Neural progenitor cell (in vitro differentiated cells): Measurements from ENCODE around the gene CIB4. TPM values are rescaled to one million over a fixed set of nuclear protein-coding genes. Genes with fewer than 3 reads are reported as not detected.

Experiments used
- DNase-seq: peaks from one replicate; pipeline ENCODE4 v3.0.0-alpha.2; 2016; ENCODE audit warnings: low spot score
- H2AFZ ChIP-seq: fragments of 200-600 bp; sonication (generic); replicated peaks from 2 replicates; pipeline ENCODE4 v1.6.1; 2016; ENCODE audit warnings: antibody characterized with exemption
- H3F3A ChIP-seq: fragments of 200-600 bp; sonication (generic); 2 replicates; pipeline ENCODE4 v1.6.1; 2016; ENCODE audit warnings: antibody characterized with exemption, low read depth
- H3K27ac ChIP-seq: fragments of 200-600 bp; sonication (generic); 2 replicates; pipeline ENCODE4 v1.5.1; 2016; ENCODE audit warnings: mild to moderate bottlenecking
- H3K27me3 ChIP-seq: fragments of 200-600 bp; sonication (generic); 2 replicates; pipeline ENCODE4 v1.6.1; 2016; ENCODE audit warnings: mild to moderate bottlenecking, moderate library complexity
- H3K36me3 ChIP-seq: fragments of 200-600 bp; sonication (generic); 2 replicates; pipeline ENCODE4 v1.5.1; 2016
- H3K4me1 ChIP-seq: fragments of 200-600 bp; sonication (generic); 2 replicates; pipeline ENCODE4 v1.6.1; 2016; ENCODE audit warnings: mixed run types
- H3K4me2 ChIP-seq: fragments of 200-600 bp; sonication (generic); 2 replicates; pipeline ENCODE4 v1.6.1; 2016
- H3K4me3 ChIP-seq: fragments of 200-600 bp; sonication (generic); 2 replicates; pipeline ENCODE4 v1.5.1; 2016
- H3K79me2 ChIP-seq: fragments of 200-600 bp; sonication (generic); 2 replicates; pipeline ENCODE4 v1.6.1; 2016; ENCODE audit warnings: low read depth
- H3K9ac ChIP-seq: fragments of 200-600 bp; sonication (generic); 2 replicates; pipeline ENCODE4 v1.6.1; 2016
- H3K9me3 ChIP-seq: fragments of 200-600 bp; sonication (generic); 2 replicates; pipeline ENCODE4 v1.5.1; 2016; ENCODE audit warnings: low read depth
- H4K20me1 ChIP-seq: fragments of 200-600 bp; sonication (generic); 2 replicates; pipeline ENCODE4 v1.6.1; 2016; ENCODE audit warnings: low read depth
- H3K27ac Mint-ChIP-seq: 3 replicates; pipeline ENCODE4 v1.8.0; 2021; ENCODE audit warnings: mixed read lengths
- H3K27me3 Mint-ChIP-seq: 2 replicates; pipeline ENCODE4 v1.8.0; 2022; ENCODE audit warnings: low read depth, mild to moderate bottlenecking, inconsistent platforms, moderate library complexity, mixed read lengths; ENCODE audit not compliant: insufficient read depth
- H3K36me3 Mint-ChIP-seq: 3 replicates; pipeline ENCODE4 v1.8.0; 2021; ENCODE audit warnings: mixed read lengths
- H3K4me1 Mint-ChIP-seq: 3 replicates; pipeline ENCODE4 v1.8.0; 2021; ENCODE audit warnings: mixed read lengths
- H3K4me3 Mint-ChIP-seq: 3 replicates; pipeline ENCODE4 v1.8.0; 2021; ENCODE audit warnings: mild to moderate bottlenecking, moderate library complexity, mixed read lengths
- H3K9me3 Mint-ChIP-seq: 3 replicates; pipeline ENCODE4 v1.8.0; 2020; ENCODE audit warnings: mixed read lengths
- EZH2 ChIP-seq: fragments of 200-600 bp; sonication (generic); IDR thresholded peaks from 2 replicates; pipeline ENCODE4 v1.6.1; 2017; ENCODE audit warnings: antibody characterized with exemption, mild to moderate bottlenecking, moderate library complexity
- EZH2phosphoT487 ChIP-seq: fragments of 200-600 bp; sonication (generic); IDR thresholded peaks from 2 replicates; pipeline ENCODE4 v1.6.1; 2017; ENCODE audit warnings: antibody characterized with exemption
- total RNA-seq: library from RNA; depleted of rRNA; stranded (reverse); fragments of >200 nt; gene quantifications from 2 replicates; pipeline ENCODE4 v1.2.3, GENCODE V29; 2015; ENCODE audit warnings: low replicate concordance
- TF ChIP-seq, protein P1 (sequence below): fragments of 200-600 bp; sonication (generic); IDR thresholded peaks from 2 replicates; pipeline ENCODE4 v1.5.1; 2017; ENCODE audit warnings: antibody characterized with exemption, mild to moderate bottlenecking

The CIB4 gene
- total RNA-seq, 1 donor from 2014 or later, result not detected

DNA sequence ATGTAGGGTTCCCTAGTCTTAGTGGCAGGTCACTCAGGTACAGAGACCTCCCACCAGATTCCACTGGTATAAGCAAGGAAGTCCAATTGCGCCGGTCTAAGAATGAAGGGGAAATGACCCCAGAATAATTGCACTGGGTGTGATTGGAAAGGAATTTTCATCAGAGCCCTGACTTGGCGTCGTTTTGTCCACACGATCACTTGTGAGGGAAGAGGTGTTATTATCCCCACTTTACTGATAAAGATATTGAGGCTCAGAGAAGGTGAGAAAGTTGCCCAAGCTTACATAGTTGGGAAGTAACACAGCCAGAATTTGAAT lies 61.5 kb downstream of the CIB4 start:
- Histone ChIP-seq H3K79me2 (no peaks in the 10 kb centered on the region), H2AFZ (no peak overlapping the region), H3K4me1 (no peaks in the 10 kb centered on the region), H3K27ac (no peak overlapping the region), H3K4me3 (no peak overlapping the region), H3K9me3 (no peaks in the 10 kb centered on the region), H3K27me3 (peaks cover 17% of the 10 kb centered on the region), H3K9ac (no peak overlapping the region), H4K20me1 (no peaks in the 10 kb centered on the region), H3F3A (no peaks in the 10 kb centered on the region), H3K36me3 (no peaks in the 10 kb centered on the region), H3K4me2 (no peak overlapping the region)
- peaks cover 18% of the 10 kb centered on the region for H3K27me3 Mint-ChIP-seq
- no peaks in the 10 kb centered on the region for H3K9me3 Mint-ChIP-seq
- no peak overlapping the region for H3K27ac Mint-ChIP-seq
- no peak for DNase-seq
- peaks cover 12% of the 10 kb centered on the region for H3K4me1 Mint-ChIP-seq
- H3K36me3 Mint-ChIP-seq, result no peaks in the 10 kb centered on the region
- H3K4me3 Mint-ChIP-seq, result no peak overlapping the region
- TF ChIP-seq, protein P1, sequence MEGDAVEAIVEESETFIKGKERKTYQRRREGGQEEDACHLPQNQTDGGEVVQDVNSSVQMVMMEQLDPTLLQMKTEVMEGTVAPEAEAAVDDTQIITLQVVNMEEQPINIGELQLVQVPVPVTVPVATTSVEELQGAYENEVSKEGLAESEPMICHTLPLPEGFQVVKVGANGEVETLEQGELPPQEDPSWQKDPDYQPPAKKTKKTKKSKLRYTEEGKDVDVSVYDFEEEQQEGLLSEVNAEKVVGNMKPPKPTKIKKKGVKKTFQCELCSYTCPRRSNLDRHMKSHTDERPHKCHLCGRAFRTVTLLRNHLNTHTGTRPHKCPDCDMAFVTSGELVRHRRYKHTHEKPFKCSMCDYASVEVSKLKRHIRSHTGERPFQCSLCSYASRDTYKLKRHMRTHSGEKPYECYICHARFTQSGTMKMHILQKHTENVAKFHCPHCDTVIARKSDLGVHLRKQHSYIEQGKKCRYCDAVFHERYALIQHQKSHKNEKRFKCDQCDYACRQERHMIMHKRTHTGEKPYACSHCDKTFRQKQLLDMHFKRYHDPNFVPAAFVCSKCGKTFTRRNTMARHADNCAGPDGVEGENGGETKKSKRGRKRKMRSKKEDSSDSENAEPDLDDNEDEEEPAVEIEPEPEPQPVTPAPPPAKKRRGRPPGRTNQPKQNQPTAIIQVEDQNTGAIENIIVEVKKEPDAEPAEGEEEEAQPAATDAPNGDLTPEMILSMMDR, result no peak
- TF ChIP-seq EZH2phosphoT487 (no peak), EZH2 (no peak)

DNA sequence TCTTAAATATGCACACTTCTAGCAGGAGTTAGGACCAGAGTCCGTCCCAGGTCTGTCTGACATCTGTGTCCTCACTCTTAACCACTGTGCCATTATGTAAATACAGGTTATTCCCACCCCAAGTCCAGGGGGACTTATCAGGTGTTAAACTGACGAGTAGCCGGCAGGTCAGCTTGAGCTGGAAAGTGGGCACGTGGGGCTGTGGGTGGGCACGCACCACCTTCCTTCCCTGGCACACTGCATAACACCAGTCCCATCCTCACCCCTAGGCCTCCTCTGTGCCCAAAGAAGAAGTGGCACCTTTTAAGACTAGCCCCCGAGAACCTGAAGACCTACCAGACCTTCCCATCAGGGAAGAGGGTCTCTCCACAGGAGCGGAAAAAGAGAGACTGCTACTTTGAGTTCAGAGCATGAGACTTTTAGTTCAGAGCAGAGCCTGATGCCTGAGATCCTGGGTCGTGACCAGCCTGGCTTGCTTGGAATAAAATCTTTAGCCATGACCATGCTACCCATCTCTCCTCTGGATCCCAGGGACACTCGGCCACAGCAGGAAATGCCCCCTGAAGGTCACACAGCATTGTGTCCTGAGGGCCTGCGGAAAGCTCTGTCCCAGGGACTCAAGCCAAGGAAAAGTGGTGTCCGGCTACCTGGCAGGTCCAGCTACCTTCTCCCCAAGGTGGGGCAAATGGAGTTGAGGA lies 62.0 kb downstream of the CIB4 start:
- DNase-seq, result no peak
- Mint-ChIP-seq H3K36me3 (no peaks in the 10 kb centered on the region), H3K27ac (no peak overlapping the region), H3K4me3 (no peak overlapping the region), H3K4me1 (peaks cover 12% of the 10 kb centered on the region), H3K9me3 (no peaks in the 10 kb centered on the region), H3K27me3 (peaks cover 20% of the 10 kb centered on the region)
- H3K4me2 ChIP-seq, result no peak overlapping the region
- no peak overlapping the region for H3K27ac ChIP-seq
- H2AFZ ChIP-seq, result no peak overlapping the region
- H3K9me3 ChIP-seq, result no peaks in the 10 kb centered on the region
- no peak overlapping the region for H3K4me3 ChIP-seq
- no peaks in the 10 kb centered on the region for H4K20me1 ChIP-seq
- no peaks in the 10 kb centered on the region for H3K4me1 ChIP-seq
- peaks cover 17% of the 10 kb centered on the region for H3K27me3 ChIP-seq
- no peak overlapping the region for H3K9ac ChIP-seq
- no peaks in the 10 kb centered on the region for H3K79me2 ChIP-seq
- no peaks in the 10 kb centered on the region for H3K36me3 ChIP-seq
- no peak for TF ChIP-seq EZH2phosphoT487
- TF ChIP-seq, protein P1, result no peak
- no peak for TF ChIP-seq EZH2
- H3F3A ChIP-seq, result no peaks in the 10 kb centered on the region

DNA sequence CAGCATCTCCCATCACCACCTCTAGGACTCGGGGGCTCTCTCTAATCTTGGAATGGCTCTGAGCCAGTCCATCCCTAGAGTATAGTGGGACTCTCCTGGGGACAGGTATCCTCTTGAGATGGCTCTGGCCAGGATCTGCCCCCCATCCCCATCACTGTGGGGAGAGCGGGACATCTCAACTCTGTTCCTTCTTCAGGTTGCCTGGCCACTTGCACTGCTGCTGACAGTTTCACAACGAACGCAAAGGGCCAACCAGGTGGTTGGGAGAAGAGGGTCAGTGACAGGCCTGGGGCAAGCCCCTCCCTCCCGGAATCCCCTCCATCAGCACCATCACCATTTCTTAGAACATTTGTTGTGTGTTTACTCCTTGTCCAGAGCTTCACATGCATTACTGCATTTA lies 62.6 kb downstream of the CIB4 start:
- Histone ChIP-seq H3K4me3 (no peak overlapping the region), H3F3A (no peaks in the 10 kb centered on the region), H3K4me2 (no peak overlapping the region), H3K27me3 (peaks cover 17% of the 10 kb centered on the region), H4K20me1 (no peaks in the 10 kb centered on the region), H3K9ac (no peak overlapping the region), H3K27ac (no peak overlapping the region), H3K4me1 (no peaks in the 10 kb centered on the region), H3K9me3 (no peaks in the 10 kb centered on the region), H3K36me3 (no peaks in the 10 kb centered on the region), H2AFZ (no peak overlapping the region), H3K79me2 (no peaks in the 10 kb centered on the region)
- DNase-seq, result no peak
- Mint-ChIP-seq H3K36me3 (no peaks in the 10 kb centered on the region), H3K4me1 (peaks cover 12% of the 10 kb centered on the region), H3K27me3 (peaks cover 20% of the 10 kb centered on the region), H3K4me3 (no peak overlapping the region), H3K9me3 (no peaks in the 10 kb centered on the region), H3K27ac (no peak overlapping the region)
- TF ChIP-seq, protein P1, result no peak
- TF ChIP-seq EZH2 (no peak), EZH2phosphoT487 (no peak)
